IPS-18c (cell line): ENCODE results near the gene TIE1.
"Not testable (repeated sequence)": the region's sequence is repeated elsewhere in the genome, so short reads cannot be mapped to it uniquely, and the experiment has no call there.

Experiments used
- H3K4me3 ChIP-seq: 2 replicates; pipeline ENCODE4 v1.7.0; 2013; ENCODE audit warnings: low read depth, mild to moderate bottlenecking, low read length, moderate library complexity; ENCODE audit not compliant: insufficient read depth
- H3K9me3 ChIP-seq: one replicate; pipeline ENCODE4 v1.6.1; 2013; ENCODE audit warnings: mild to moderate bottlenecking, low read length, moderate library complexity; ENCODE audit not compliant: control insufficient read depth, insufficient read depth

TIE1 gene

DNA sequence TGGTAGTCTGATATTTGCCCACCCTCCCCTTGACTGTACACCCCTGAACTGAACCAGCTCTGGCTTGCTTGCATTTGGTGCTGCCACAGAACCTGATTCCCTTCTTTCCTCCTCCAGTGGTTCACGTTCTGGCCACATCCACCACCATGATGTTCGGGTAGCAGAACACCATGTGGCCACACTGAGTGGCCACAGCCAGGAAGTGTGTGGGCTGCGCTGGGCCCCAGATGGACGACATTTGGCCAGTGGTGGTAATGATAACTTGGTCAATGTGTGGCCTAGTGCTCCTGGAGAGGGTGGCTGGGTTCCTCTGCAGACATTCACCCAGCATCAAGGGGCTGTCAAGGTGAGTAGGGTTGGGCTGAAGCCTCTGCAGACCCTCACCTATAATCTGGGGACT is 59.8 kb downstream of the TIE1 start:
- Histone ChIP-seq H3K9me3 (no peaks in the 10 kb centered on the region), H3K4me3 (peak overlapping the region; percentile 66)

DNA sequence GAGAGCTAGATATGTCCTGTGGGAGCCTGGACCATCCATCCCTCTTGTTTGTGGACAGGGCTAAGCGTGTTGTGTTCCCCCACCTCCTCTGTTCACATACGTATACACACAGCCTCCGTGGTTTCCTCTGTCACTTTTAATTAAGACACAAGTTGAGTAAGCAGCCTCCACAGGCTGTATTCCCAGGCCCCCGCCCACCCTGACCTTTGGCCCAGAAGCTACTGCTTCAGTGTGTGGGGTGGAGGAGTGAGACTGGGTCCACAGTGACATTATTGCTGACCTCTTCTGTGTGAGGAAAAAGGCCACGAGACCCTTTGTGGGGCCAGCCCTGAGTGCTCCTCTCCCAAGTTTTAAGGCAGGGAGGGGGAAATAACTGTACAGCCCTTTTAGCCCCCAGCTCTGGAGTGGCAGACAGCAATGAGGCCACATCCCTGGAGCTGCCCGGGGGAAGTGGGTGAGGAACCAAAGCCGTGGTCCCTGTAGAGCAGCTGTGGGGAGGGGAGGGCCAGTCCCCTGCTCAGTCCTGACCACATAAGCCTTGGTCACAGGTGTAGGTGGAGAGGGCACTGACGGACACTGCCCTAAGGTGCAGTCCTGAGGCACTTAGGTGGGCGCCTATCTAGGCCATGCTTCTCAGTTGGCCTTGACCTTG is 62.6 kb downstream of the TIE1 start:
- Histone ChIP-seq H3K9me3 (no peaks in the 10 kb centered on the region), H3K4me3 (no peak overlapping the region)

DNA sequence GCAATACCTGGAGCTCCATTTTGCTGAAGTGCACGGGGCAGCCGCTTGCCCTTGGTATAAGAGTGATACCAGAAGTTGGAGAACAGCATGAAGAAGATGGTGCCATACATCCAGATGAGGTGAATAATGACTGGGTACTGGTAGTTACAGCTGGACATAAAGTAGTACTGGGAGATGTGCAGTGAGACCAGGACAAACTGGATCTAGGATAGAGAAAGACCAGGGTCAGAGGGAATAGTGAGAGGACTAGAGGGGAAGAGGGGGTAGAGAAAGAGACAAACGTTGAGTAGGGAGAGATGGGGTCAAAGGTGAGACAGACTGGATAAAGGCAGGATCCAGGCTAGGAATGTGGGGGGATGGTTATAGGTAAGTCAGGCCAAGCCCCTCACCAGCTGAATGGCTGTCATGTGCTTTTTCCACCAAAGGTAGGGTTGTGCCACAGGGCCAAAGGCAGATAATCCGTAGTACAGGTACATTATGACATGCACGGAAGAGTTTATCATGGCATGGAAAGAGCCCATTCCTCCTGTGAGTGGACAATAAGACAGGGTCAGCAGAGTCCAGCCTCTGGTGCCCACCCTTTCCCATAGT is 63.2 kb downstream of the TIE1 start:
- H3K9me3 ChIP-seq, result no peaks in the 10 kb centered on the region
- no peak overlapping the region for H3K4me3 ChIP-seq

DNA sequence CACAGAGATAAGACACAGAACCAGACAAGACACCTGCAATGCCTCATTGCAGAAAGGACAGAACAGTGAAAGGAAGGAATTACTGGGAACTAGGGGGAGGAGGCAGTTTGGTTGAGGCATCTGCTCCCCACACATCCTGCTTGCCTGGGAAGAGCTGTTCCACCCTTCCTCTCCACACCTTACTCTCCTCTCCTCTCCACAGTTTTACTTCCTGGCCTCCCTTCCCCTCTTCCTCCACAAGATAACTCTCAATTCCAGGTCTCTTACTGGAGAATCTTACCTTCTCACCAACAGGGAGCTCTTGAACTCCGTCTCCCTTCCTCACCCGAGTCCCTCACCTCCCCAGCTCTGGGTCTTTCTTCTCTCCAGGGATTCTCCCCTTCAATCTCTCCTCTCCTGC is 64.9 kb downstream of the TIE1 start:
- H3K9me3 ChIP-seq, result no peaks in the 10 kb centered on the region
- H3K4me3 ChIP-seq, result peak overlapping the region; percentile 11

DNA sequence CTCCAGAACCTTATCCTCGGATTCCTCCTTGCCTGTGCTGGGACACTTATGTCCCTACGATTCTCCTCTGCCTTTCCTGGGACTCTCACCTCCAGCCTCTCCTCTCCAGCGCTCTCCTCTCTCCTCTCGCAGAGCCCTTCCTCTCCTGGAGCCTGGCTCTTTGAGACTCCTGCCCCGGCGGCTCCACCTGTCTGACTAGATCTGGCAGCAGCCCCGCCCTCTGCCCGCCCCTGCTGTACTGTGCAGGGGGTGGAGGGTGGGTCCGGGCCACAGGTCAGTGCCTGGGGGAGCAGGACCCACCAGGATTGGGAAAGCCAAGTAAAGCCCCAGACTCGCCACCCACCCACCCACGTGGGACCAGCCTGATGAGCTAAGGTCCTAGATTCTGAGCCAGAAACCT is 65.4 kb downstream of the TIE1 start:
- Histone ChIP-seq H3K4me3 (peak overlapping the region; percentile 81), H3K9me3 (no peaks in the 10 kb centered on the region)

DNA sequence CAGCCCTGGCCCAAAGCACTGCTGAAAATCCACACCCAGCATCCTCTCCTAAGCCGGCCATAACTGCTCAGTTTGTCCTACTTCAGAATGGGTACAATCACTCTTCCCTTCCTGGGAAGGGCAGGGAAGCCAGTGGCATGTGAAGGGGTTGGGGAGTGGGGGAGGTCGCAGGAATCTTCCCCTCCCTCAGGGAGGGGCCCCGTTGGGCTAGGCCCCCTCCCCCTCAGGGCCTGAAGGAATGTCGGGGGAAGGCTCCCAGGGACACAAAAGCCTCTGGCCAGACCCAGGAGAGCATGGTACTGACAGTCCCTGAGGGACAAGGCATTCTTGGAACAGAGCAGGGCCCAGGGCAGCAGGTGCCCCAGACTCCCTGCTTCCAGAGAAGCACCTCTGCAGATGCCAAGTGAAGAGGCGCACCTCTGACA is 65.8 kb downstream of the TIE1 start:
- H3K4me3 ChIP-seq, result peak overlapping the region; percentile 81
- H3K9me3 ChIP-seq, result no peaks in the 10 kb centered on the region

DNA sequence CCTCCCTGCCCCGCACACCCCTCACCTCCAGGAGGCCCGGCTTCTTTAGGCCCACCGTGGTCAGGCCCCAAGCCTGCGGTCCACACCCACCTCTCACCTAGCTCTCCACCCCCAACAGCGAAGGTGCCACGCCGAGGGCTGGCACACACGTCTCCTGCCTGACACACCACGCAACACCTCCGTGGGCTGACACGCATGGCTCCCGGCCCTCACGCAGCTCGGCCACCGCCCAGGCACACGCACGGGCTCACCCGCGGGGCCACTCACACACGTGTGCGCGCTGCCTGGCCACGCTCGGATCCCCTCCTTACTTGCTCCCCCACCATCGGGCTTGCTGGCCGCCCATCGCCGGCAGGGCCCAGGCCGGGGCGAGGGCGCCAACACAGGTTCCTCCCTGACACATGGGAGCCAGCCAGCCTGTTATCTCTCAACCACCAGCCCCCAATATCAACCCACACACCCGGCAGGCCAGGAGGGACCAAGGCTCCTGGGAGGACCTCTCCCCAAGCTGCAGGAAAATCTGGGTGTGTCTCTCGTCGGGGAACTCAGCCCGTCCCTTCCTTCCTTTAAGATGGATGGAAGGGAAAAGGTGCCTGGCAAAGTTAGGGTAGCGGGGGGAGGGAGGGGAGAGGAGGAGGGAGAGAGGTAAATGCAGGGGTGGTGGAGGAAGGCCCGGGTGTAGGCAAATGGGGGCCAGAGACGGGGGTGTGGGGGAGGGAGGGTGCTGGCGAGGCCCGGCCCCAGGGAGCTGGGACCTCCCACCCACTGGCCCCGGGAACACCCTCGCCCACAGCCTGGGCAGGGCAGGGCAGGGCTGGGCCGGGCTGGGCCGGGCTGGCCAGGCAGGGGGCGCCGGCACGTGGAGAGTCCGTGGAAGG is 66.5 kb downstream of the TIE1 start:
- Histone ChIP-seq H3K4me3 (peak overlapping the region; percentile 81), H3K9me3 (no peaks in the 10 kb centered on the region)

DNA sequence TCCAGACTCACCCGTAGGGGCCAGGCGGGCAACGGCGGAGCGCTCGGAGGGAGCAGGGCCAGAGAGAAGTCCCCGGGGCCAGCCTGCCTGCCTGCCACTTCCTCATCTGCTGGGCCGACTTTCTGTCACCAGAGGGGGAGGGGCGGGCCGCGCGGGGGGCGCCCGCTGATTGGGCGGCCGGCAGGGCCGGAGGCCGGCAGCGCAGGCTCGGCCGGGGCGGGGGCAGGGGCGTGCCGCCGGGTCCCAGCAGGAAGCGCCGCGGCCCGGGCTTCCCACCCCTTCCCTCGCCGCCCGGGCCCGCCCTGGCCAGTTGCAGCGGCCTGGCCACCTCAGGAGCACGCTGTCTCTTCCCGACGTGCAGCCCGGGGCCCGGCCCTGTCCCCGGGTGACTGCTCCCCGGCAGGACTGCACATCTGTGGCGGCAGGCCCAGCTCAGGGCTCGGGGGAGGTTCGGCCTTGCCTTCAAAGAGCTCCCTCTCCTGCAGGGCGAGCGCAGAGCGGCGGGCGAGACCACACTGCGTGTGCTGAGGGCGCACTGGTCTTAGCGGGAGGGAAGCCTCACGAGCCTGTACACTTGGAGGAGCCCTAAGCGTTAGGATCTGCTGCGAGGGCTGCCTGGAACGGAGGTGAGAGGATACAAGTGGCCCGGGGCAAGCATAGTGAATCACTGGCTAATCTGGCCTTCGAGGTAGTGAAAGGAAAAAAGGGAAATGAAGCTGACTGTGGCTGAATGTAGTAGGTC is 67.3 kb downstream of the TIE1 start, which contains the start of gene ELOVL1:
TSS of gene ELOVL1 (minus strand) at position 108 of the 742 bp plus-strand sequence. CDS start 2,402 bp downstream, outside the sequence.
- Histone ChIP-seq H3K9me3 (no peaks in the 10 kb centered on the region), H3K4me3 (peak within 1 kb of the TSS; percentile 81)

DNA sequence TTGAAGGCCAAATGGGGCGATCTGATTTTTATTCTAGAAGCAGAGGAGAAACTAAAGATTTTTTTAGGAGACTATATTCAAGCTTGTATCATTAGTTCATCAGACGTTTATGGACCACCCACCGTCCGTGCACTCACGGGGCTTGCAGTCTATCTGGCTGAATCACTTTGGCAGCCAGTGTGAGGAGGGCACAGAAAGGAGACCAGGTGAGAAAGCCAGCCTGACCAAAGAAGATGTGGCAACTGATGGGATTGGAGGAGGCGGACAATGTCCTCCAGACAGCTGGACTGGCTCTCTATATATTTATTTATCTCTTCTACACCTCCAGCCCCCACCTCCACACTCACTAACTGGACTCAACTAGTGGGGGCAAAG is 67.9 kb downstream of the TIE1 start:
- H3K9me3 ChIP-seq, result no peaks in the 10 kb centered on the region
- peak overlapping the region; percentile 58; the same call in 1 of the 2 replicates for H3K4me3 ChIP-seq

DNA sequence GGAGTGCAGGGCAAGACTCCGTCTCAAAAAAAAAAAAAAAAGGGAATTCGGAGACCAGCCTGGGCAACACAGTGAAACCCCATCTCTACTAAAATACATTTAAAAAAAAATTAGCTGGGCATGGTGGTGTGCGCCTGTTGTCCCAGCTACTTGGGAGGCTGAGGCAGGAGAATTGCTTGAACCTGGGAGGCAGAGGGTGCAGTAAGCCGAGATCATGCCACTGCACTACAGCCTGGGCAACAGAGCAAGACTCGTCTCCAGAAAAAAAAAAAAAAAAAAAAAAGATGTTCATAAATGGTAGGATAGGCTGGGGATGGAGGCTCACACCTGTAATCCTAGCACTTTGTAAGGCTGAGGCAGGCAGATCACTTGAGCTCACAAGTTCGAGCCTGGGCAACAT is 69.0 kb downstream of the TIE1 start:
- H3K4me3 ChIP-seq, result not testable (repeated sequence)

DNA sequence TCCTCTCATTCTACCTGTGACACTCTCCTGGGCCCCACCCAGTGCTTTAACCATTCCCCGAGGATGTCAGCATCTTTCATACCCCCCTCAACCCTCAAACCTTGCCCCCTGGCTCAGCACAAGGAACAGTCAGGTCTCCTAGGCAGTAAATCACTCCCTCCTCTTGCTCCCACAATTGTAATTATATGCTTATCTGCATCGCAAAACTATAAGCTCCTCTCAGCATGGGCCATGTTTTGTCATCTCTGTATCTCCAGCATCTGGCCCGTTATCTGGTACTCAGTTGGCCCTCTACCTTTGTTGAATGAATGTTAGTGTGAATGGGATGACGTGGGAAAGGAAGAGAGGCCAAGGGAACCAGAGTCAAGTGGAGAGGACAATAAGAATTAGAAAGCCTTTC is 69.8 kb downstream of the TIE1 start:
- no peaks in the 10 kb centered on the region for H3K9me3 ChIP-seq
- no peak overlapping the region for H3K4me3 ChIP-seq

More for the DNA sequence above, 69.0 kb downstream of the TIE1 start:
- not testable (repeated sequence) for H3K9me3 ChIP-seq

DNA sequence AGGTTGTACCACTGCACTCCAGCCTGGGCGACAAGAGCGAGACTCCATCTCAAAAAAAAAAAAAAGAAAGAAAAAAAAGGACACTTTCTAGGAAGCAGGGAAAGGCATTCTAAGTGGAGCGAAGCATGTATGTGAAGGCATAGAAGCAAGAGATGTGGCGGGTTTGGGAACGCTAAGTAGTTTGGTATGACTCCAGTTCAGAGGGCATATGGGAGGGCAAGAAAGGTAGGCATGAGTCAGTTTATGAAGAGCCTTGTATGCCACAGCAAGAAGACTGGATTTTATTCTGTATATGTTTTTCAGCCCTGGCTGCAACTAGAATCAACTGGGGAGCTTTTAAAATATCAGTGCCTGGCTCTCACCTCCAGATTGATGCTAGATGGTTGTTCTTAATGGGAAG is 71.4 kb downstream of the TIE1 start:
- no peak overlapping the region for H3K4me3 ChIP-seq

More for the DNA sequence above, 71.4 kb downstream of the TIE1 start:
- no peaks in the 10 kb centered on the region for H3K9me3 ChIP-seq
